ENCODE results near the gene GALNT12.
A peak's percentile ranks its signal among the peaks of the same experiment; 100 is the strongest.

DNA sequence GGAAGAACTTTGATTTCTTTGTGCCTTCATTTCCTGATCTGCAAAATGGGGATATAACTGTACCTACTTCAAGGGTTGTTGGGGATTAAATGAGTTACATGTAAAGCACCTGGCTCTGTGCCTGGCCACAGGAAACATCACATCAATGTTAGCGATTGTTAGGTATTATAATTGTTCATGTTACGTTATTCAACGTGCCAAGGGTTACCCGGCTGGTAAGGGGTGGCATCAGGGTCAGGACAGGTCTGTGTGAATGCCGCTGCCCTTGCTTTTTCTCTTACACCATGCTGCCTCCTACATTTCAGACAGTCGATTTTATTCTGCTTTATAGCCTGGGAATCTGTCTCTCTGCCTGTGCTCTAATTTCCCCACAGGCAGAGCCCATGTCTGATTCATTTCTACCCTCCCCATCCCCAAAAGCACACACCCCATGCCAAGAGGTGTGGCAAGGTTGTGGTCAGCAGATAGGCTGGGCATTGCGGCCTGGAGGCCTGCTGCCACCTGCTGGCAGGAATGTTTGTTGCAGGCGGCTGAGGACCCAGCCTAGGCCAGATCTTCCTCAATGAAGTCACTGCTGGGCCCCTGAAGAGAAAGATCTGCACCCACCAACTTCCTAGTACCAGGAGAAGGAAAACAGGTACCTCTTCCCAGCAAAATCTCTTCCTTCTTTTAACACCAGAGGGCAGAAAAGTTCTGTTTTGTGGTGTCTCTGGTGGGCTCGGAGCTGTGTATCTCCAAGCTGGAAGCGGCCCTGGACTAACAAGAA, 16.4 kb upstream of the GALNT12 start:
- no peak for TF ChIP-seq EZH2 (IDR thresholded peaks at IDR 0.05; ENCODE audit: low read depth)
- TF ChIP-seq, protein P1, sequence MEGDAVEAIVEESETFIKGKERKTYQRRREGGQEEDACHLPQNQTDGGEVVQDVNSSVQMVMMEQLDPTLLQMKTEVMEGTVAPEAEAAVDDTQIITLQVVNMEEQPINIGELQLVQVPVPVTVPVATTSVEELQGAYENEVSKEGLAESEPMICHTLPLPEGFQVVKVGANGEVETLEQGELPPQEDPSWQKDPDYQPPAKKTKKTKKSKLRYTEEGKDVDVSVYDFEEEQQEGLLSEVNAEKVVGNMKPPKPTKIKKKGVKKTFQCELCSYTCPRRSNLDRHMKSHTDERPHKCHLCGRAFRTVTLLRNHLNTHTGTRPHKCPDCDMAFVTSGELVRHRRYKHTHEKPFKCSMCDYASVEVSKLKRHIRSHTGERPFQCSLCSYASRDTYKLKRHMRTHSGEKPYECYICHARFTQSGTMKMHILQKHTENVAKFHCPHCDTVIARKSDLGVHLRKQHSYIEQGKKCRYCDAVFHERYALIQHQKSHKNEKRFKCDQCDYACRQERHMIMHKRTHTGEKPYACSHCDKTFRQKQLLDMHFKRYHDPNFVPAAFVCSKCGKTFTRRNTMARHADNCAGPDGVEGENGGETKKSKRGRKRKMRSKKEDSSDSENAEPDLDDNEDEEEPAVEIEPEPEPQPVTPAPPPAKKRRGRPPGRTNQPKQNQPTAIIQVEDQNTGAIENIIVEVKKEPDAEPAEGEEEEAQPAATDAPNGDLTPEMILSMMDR (conservative IDR thresholded peaks at IDR 0.05) = peak; percentile 100

Data from PC-9 (cell line).